HepG2 (cell line): ENCODE measurements around the gene VAX1. TPM values are rescaled to one million over a fixed set of nuclear protein-coding genes. Genes with fewer than 3 reads are reported as not detected.
A peak's percentile ranks its signal among the peaks of the same experiment; 100 is the strongest.

ENCODE experiments used
- ETV5 ChIP-seq: IDR thresholded peaks from 2 replicates; pipeline ENCODE4 v1.6.1; 2018; ENCODE audit warnings: missing biosample characterization, missing genetic modification reagents, inconsistent platforms, borderline replicate concordance
- GABPA ChIP-seq, 2 experiments: IDR thresholded peaks; 2 replicates each; pipeline ENCODE4 v1.6.1; 2011 to 2016; ENCODE audit warnings: low read depth in 2 of 2, low read length in 1 of 2, missing biosample characterization in 1 of 2, missing genetic modification characterization in 1 of 2
- GABPB1 ChIP-seq: IDR thresholded peaks from 2 replicates; pipeline ENCODE4 v1.6.1; 2016; ENCODE audit warnings: mild to moderate bottlenecking, missing genetic modification reagents, moderate library complexity, missing compliant biosample characterization
- HNF4A ChIP-seq: sonication (generic); formaldehyde crosslinking; IDR thresholded peaks from 2 replicates; pipeline ENCODE4 v1.4.0; 2020; ENCODE audit warnings: missing genetic modification reagents
- HNF4G ChIP-seq, 2 experiments: sonication (generic) in 1 of 2; formaldehyde crosslinking in 1 of 2; IDR thresholded peaks; 2 replicates each; pipeline versions ENCODE4 v1.4.0 to v1.6.1; 2011 to 2020; ENCODE audit warnings: borderline replicate concordance in 2 of 2, low read depth in 2 of 2, mild to moderate bottlenecking in 2 of 2, low read length in 1 of 2, missing genetic modification reagents in 1 of 2, moderate library complexity in 1 of 2
- ZNF124 ChIP-seq: sonication (generic); formaldehyde crosslinking; IDR thresholded peaks from 2 replicates; pipeline ENCODE4 v1.4.0; 2020; ENCODE audit warnings: missing genetic modification reagents
- ZNF263 ChIP-seq: sonication (generic); formaldehyde crosslinking; IDR thresholded peaks from 2 replicates; pipeline ENCODE4 v1.4.0; 2020; ENCODE audit warnings: missing genetic modification reagents
- ZNF329 ChIP-seq: sonication (generic); formaldehyde crosslinking; IDR thresholded peaks from 2 replicates; pipeline ENCODE4 v1.9.0; 2021; ENCODE audit warnings: low read depth, mild to moderate bottlenecking, missing genetic modification reagents
- ZNF468 ChIP-seq: sonication (generic); formaldehyde crosslinking; IDR thresholded peaks from 2 replicates; pipeline ENCODE4 v1.8.0; 2022; ENCODE audit warnings: mild to moderate bottlenecking, moderate library complexity, missing genetic modification reagents
- ZNF777 ChIP-seq: sonication (generic); formaldehyde crosslinking; IDR thresholded peaks from 2 replicates; pipeline ENCODE4 v1.4.0; 2020; ENCODE audit warnings: missing genetic modification reagents
- ZNF839 ChIP-seq: sonication (generic); formaldehyde crosslinking; IDR thresholded peaks from 2 replicates; pipeline ENCODE4 v1.4.0; 2020; ENCODE audit warnings: missing genetic modification reagents, mild to moderate bottlenecking, borderline replicate concordance
- polyA plus RNA-seq, 8 experiments: library from polyadenylated mRNA; depleted of rRNA in 3 of 8; stranded (reverse) in 7 of 8; unstranded in 1 of 8; fragments of >200 nt; fragmentation: Illumina TruSeq in 4 of 8; extraction: Trizol in 4 of 8; gene quantifications; 2 replicates each; pipeline versions ENCODE4 v1.2.1 to v1.2.3, GENCODE V29; 2011 to 2016; ENCODE audit warnings: low read depth in 4 of 8, missing spikeins in 1 of 8, mixed read lengths in 1 of 8; ENCODE audit not compliant: insufficient read depth in 1 of 8
- total RNA-seq, 5 experiments: library from RNA; depleted of rRNA; stranded (reverse); fragments of >200 nt; fragmentation: Illumina TruSeq; extraction: Trizol; gene quantifications; 2 replicates each; pipeline ENCODE4 v1.2.3, GENCODE V29; 2016; ENCODE audit warnings: low read depth in 1 of 5
- TF ChIP-seq, protein P1 (sequence below): IDR thresholded peaks from 2 replicates; pipeline ENCODE4 v1.6.1; 2016; ENCODE audit warnings: low read depth, control low read depth
- TF ChIP-seq, protein P2 (sequence below): sonication (generic); formaldehyde crosslinking; IDR thresholded peaks from 2 replicates; pipeline ENCODE4 v1.9.0; 2021; ENCODE audit warnings: missing genetic modification reagents, borderline replicate concordance
- TF ChIP-seq, protein P3 (sequence below): sonication (generic); formaldehyde crosslinking; IDR thresholded peaks from 2 replicates; pipeline ENCODE4 v1.4.0; 2020; ENCODE audit warnings: missing genetic modification reagents

VAX1 gene
- total and polyA plus RNA-seq, 2 of the 13 experiments (the other 11 are each of a cell fraction or from before 2014, with no cell fraction given), result not detected

DNA sequence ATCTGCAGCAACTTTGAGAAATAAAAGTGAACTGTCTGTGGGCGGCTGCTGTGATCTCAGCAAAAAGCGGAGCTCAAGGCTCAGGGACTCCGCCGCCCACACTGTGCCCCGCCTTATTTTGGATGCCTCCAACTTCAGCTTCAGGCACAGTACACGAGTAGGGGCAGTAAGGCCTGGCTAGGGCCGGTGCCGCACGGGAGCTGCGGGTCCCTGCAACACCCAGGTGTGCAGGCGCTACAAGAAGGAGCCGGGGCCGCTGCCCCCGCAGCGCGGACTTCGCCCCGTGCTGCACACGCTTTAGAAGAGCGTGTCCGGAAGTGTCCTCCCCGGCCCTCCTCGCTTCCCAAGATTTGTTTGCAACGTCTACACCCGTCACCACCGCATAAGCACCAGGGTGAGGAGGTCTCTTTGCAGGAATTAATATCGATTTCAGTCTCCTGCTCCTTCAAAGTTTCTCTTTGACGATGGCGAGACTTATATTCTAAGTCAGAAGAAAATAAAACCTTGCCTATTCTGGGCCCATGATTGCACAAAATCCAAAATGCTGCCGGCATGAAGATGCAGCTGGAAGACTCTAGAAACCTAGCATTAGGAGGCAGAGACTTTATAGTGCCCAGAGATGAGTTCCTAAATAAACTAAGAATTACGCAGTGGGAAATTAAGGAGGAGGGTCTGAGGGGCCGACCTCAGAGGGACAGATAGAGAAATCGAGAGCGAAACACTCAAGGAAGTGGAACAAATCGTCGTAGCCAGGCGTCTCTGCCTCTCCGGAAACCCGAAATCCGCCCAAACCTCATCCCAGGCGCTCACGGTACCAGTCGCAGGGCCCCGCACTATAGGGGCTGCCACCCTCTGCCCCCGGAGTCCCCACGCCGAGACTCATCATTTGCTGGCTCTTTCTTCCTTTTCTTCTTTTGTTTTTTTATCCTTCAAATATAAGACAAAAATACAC, 6.4 kb downstream of the VAX1 start (continued):
- TF ChIP-seq, protein P1, sequence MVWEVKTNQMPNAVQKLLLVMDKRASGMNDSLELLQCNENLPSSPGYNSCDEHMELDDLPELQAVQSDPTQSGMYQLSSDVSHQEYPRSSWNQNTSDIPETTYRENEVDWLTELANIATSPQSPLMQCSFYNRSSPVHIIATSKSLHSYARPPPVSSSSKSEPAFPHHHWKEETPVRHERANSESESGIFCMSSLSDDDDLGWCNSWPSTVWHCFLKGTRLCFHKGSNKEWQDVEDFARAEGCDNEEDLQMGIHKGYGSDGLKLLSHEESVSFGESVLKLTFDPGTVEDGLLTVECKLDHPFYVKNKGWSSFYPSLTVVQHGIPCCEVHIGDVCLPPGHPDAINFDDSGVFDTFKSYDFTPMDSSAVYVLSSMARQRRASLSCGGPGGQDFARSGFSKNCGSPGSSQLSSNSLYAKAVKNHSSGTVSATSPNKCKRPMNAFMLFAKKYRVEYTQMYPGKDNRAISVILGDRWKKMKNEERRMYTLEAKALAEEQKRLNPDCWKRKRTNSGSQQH (CRISPR knock-in tag), result no peak
- TF ChIP-seq GABPA (IDR thresholded peaks at IDR 0.05; ENCODE audit: low read depth, low read length), result no peak
- peak; percentile 29; the same call in 1 of the 2 replicates for TF ChIP-seq GABPA (CRISPR knock-in tag; IDR thresholded peaks at IDR 0.05; ENCODE audit: low read depth)
- TF ChIP-seq HNF4G (IDR thresholded peaks at IDR 0.05; ENCODE audit: borderline replicate concordance, low read depth, low read length), result peak; percentile 38; the same call in 1 of the 2 replicates
- no peak for TF ChIP-seq HNF4G (CRISPR knock-in tag; IDR thresholded peaks at IDR 0.05; ENCODE audit: borderline replicate concordance, low read depth)
- peak; percentile 47; the same call in 1 of the 2 replicates for TF ChIP-seq ETV5
- TF ChIP-seq, protein P2, sequence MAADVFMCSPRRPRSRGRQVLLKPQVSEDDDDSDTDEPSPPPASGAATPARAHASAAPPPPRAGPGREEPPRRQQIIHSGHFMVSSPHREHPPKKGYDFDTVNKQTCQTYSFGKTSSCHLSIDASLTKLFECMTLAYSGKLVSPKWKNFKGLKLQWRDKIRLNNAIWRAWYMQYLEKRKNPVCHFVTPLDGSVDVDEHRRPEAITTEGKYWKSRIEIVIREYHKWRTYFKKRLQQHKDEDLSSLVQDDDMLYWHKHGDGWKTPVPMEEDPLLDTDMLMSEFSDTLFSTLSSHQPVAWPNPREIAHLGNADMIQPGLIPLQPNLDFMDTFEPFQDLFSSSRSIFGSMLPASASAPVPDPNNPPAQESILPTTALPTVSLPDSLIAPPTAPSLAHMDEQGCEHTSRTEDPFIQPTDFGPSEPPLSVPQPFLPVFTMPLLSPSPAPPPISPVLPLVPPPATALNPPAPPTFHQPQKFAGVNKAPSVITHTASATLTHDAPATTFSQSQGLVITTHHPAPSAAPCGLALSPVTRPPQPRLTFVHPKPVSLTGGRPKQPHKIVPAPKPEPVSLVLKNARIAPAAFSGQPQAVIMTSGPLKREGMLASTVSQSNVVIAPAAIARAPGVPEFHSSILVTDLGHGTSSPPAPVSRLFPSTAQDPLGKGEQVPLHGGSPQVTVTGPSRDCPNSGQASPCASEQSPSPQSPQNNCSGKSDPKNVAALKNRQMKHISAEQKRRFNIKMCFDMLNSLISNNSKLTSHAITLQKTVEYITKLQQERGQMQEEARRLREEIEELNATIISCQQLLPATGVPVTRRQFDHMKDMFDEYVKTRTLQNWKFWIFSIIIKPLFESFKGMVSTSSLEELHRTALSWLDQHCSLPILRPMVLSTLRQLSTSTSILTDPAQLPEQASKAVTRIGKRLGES (CRISPR knock-in tag), result no peak
- TF ChIP-seq ZNF329 (CRISPR knock-in tag), result no peak
- TF ChIP-seq HNF4A, result peak; percentile 48; the same call in 1 of the 2 replicates
- TF ChIP-seq, protein P3, sequence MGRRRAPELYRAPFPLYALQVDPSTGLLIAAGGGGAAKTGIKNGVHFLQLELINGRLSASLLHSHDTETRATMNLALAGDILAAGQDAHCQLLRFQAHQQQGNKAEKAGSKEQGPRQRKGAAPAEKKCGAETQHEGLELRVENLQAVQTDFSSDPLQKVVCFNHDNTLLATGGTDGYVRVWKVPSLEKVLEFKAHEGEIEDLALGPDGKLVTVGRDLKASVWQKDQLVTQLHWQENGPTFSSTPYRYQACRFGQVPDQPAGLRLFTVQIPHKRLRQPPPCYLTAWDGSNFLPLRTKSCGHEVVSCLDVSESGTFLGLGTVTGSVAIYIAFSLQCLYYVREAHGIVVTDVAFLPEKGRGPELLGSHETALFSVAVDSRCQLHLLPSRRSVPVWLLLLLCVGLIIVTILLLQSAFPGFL, result no peak
- no peak for TF ChIP-seq ZNF468 (CRISPR knock-in tag)
- peak; percentile 36; the same call in 1 of the 2 replicates for TF ChIP-seq ZNF263
- TF ChIP-seq ZNF839, result no peak
- TF ChIP-seq ZNF124, result no peak
- TF ChIP-seq GABPB1 (CRISPR knock-in tag), result peak; percentile 67; the same call in 1 of the 2 replicates
- TF ChIP-seq ZNF777 (CRISPR knock-in tag), result no peak
- TF ChIP-seq, all 625 proteins: peak for 9
